Thymus (tissue), 11 donors: ENCODE measurements around the gene CCDC134. TPM values are rescaled to one million over a fixed set of nuclear protein-coding genes. Genes with fewer than 3 reads are reported as not detected.
"Not testable (repeated sequence)": the region's sequence is repeated elsewhere in the genome, so short reads cannot be mapped to it uniquely, and the experiment has no call there.

ENCODE experiments used
- DNase-seq, 9 donors: peaks; one replicate each; pipeline ENCODE4 v3.0.0-alpha.2; 2013; ENCODE audit warnings: low spot score in 9 of 9, low read depth in 6 of 9, missing footprints in 1 of 9
- H3K27ac ChIP-seq, 2 donors: one replicate each; pipeline ENCODE4 v1.5.1; 2013; ENCODE audit warnings: control low read depth in 1 of 2, low read depth in 1 of 2, low read length in 1 of 2, mild to moderate bottlenecking in 1 of 2, moderate library complexity in 1 of 2
- H3K27me3 ChIP-seq, 2 donors: one replicate each; pipeline ENCODE4 v1.5.1; 2013; ENCODE audit warnings: low read length in 1 of 2; ENCODE audit not compliant: control insufficient read depth in 2 of 2, insufficient read depth in 1 of 2
- H3K36me3 ChIP-seq, 2 donors: one replicate each; pipeline ENCODE4 v1.5.1; 2013; ENCODE audit warnings: low read length in 1 of 2, mild to moderate bottlenecking in 1 of 2, moderate library complexity in 1 of 2; ENCODE audit not compliant: control insufficient read depth in 2 of 2, insufficient read depth in 2 of 2
- H3K4me1 ChIP-seq, 2 donors: one replicate each; pipeline ENCODE4 v1.5.1; 2013; ENCODE audit warnings: low read length in 2 of 2; ENCODE audit not compliant: control insufficient read depth in 2 of 2, insufficient read depth in 2 of 2
- H3K4me3 ChIP-seq, 2 donors: one replicate each; pipeline ENCODE4 v1.5.1; 2013; ENCODE audit warnings: low read length in 2 of 2, control low read depth in 1 of 2, mild to moderate bottlenecking in 1 of 2
- H3K9me3 ChIP-seq, 2 donors: one replicate each; pipeline ENCODE4 v1.5.1; 2013; ENCODE audit warnings: low read length in 1 of 2, mild to moderate bottlenecking in 1 of 2; ENCODE audit not compliant: control insufficient read depth in 2 of 2, insufficient read depth in 1 of 2
- WGBS: extraction: QIAGEN DNeasy Blood & Tissue Kit; methylation state at CpG from one replicate; pipeline ENCODE4 v1.1.7; 2013; 5-methylcytosine and 5-hydroxymethylcytosine counted together
- polyA plus RNA-seq: library from polyadenylated mRNA; stranded (reverse); fragments of 200-250 nt; gene quantifications from one replicate; pipeline ENCODE4 v1.2.3, GENCODE V29; 2013
- total RNA-seq: library from RNA; stranded (reverse); fragments of 120-200 nt; gene quantifications from one replicate; pipeline ENCODE4 v1.2.4, GENCODE V29; 2013
- donor health status: healthy.

CCDC134 gene
- total and polyA plus RNA-seq, 2 donors, result 1.6 to 14.4 TPM

DNA sequence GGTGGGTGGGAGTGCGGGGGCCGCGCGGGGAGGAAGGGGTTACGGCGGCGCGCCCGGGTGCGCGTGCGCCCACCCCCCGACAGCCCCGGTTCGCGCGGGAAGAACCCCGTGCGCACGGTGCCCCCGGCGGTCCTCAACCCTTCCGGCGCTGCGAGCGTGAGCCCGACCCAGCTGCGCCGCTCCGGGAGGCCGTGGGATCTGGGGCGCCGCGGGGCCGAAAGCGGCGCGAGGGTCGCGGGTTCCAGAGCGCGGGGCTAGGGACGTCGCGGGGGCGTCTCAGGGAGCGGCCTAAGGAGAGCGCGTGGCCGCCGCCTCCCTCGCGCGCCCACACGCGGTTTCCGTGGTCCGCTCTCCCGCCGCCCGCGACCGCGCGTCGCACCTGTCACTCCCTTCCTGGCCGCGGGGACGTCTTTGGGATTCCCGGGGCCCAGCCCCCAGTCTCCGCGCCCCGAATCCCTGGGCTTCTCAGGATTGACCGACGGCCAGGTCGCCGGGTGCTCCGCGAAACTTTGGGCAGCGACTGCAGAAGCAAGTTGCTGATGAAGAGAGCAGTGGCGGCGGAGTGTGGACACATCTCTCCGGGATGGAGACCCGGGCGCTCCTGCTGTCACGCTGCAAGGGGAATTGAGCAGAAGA is 33.0 kb downstream of the CCDC134 start:
- H3K36me3 ChIP-seq, result peaks cover 7 to 21% of the 10 kb centered on the region in 2 donors
- H3K4me3 ChIP-seq, result peak overlapping the region; percentile 87 to 91
- H3K27me3 ChIP-seq, result no peaks in the 10 kb centered on the region
- peaks cover 14 to 23% of the 10 kb centered on the region in 2 donors for H3K4me1 ChIP-seq
- DNase-seq, result peak in 5 of 9 donors; percentile 19 to 66 (median 43)
- peaks cover 0 to 13% of the 10 kb centered on the region in 2 donors for H3K9me3 ChIP-seq
- WGBS, result under 1% methylated on average over 86 of the region's 86 CpGs
- H3K27ac ChIP-seq, result peak overlapping the region; percentile 89 to 91

DNA sequence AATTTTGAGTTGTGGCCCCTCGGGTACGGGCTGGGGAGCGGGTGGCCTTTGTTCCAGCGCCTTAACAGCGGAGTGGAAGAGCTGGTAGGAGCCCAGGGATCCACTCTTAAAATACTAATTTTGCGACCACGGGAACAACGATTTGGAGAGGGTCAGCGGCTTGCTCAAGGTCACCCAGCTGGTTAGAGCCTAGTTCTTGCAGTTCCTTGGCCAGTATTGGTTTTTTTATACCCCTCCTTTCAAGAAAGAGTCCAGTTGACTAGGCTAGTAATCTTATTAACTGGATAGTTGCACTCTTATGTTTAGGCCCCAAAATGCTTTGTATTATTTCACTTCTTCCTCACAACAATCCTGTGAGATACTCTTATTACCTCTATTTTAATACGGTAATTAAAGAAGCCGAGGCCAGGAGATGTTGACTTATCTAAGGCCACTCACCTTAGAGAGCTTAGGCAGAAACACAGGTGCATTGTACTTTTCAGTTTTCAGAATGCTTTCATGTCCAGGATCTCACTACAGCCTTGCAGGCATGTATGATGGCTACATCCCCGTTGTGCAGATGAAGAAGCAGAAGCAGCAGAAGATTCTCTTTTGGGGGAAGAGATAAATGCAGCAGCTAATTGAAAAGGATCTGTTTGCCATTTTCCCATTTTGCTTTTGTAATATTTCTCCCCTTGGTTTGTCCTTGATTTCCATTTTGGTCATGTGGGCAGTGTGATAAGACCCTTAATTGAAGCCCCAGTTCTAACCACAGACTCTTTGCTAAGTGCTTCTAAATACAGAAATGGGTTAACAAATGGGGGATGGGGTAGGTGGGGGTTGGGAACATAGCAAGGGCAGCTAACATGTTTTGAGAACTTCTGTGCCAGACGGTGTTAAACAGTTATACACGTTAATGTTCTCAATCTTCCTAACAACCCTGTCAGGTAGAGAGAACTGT is 33.8 kb downstream of the CCDC134 start:
- peak overlapping the region; percentile 53 to 89 for H3K27ac ChIP-seq
- WGBS, result 21% methylated on average over 14 of the region's 14 CpGs
- H3K4me1 ChIP-seq, result peaks cover 14 to 23% of the 10 kb centered on the region in 2 donors

DNA sequence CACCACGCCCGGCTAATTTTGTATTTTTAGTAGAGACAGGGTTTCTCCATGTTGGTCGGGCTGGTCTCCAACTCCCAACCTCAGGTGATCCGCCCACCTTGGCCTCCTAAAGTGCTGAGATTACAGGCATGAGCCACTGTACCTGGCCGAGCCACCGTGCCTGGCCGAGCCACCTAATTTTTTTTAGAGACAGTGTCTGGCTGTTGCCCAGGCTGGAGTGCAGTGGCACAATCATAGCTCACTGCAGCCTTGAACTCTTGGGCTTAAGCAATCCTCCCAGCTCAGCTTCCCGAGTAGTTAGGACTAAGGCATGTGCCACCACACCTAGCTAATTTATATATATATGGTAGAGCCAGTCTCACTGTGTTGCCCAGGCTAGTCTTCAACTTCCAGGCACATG is 35.0 kb downstream of the CCDC134 start:
- not testable (repeated sequence) for H3K27me3 ChIP-seq, DNase-seq, H3K27ac ChIP-seq, H3K4me3 ChIP-seq, H3K9me3 ChIP-seq
- Histone ChIP-seq H3K4me1 (peaks cover 14 to 23% of the 10 kb centered on the region in 2 donors), H3K36me3 (peaks cover 7 to 33% of the 10 kb centered on the region in 2 donors)
- 97% methylated on average over 8 of the region's 8 CpGs for WGBS

More for the DNA sequence above, 33.8 kb downstream of the CCDC134 start:
- Histone ChIP-seq H3K9me3 (peaks cover 0 to 13% of the 10 kb centered on the region in 2 donors), H3K36me3 (peaks cover 7 to 26% of the 10 kb centered on the region in 2 donors), H3K4me3 (peak overlapping the region; percentile 87 to 91), H3K27me3 (no peaks in the 10 kb centered on the region)
- peak in 3 of 9 donors; percentile 21 to 56 (median 28) for DNase-seq

DNA sequence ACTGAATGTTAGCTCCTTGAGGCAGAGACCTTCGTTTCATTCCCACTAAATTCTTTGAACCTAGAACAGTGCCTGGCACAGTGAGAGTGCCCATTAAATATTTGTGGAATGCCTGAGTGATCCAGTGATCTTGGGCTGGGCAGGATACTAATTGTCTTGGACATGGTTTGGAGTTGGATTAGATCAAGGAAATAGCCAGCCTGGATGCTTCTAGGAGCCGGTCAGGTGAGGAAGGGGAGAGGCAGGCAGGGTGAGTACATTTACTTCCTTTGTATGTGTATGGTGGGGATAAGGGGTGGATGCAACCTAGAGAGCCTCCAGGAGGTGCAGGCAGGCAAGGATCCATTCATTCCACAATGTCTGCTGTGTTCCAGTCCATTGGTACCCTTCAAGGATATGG is 36.1 kb downstream of the CCDC134 start:
- H3K36me3 ChIP-seq, result peaks cover 14 to 44% of the 10 kb centered on the region in 2 donors
- no peak overlapping the region for H3K4me3 ChIP-seq
- H3K4me1 ChIP-seq, result peaks cover 14 to 17% of the 10 kb centered on the region in 2 donors
- DNase-seq, result no peak
- H3K27ac ChIP-seq, result no peak overlapping the region
- H3K27me3 ChIP-seq, result no peaks in the 10 kb centered on the region
- WGBS, result 98% methylated on average over 2 of the region's 2 CpGs
- peaks cover 0 to 3% of the 10 kb centered on the region in 2 donors for H3K9me3 ChIP-seq

DNA sequence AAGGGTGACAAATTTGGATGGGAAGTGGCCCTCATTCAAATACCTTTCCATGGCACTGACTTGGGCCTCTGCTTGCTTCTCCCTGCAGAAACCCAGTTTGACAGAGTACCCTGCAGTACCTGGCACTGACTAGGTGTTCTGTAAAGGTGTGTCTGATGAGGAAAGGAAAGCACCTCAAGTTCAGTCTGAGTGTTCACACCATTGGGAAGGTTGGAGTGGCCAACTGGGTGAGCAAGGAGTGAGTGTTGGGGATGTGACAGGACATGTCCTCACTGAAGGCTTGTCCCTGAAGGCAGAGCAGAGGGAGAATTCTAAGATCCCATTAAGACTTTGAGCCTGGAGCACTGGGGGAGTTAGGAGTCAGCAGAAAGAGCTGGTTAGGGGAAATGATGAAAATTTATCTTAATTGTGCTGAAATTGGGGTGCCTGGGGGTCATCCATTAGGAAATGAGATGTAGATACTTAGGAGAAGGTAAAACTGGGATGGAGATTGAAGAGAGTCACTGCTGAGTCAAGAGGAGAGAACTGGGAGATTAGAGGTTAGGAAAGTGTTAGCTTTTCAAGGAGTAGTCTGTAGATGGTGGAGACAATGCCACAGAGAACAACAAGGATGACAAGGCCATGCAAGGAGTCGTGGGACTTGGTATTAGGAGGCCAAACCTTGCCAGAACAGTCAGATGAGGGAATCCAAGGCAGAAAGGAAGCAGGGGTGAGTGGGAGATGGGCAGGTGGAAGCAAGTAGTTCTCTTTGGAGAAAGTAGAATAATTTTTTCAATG is 38.6 kb downstream of the CCDC134 start:
- H3K4me3 ChIP-seq, result no peak overlapping the region
- WGBS, result 98% methylated on average over 1 of the region's 1 CpG
- no peaks in the 10 kb centered on the region for H3K9me3 ChIP-seq
- no peak overlapping the region for H3K27ac ChIP-seq
- DNase-seq, result no peak
- peaks cover 7 to 11% of the 10 kb centered on the region in 2 donors for H3K4me1 ChIP-seq
- no peaks in the 10 kb centered on the region for H3K27me3 ChIP-seq
- peaks cover 14 to 62% of the 10 kb centered on the region in 2 donors for H3K36me3 ChIP-seq

DNA sequence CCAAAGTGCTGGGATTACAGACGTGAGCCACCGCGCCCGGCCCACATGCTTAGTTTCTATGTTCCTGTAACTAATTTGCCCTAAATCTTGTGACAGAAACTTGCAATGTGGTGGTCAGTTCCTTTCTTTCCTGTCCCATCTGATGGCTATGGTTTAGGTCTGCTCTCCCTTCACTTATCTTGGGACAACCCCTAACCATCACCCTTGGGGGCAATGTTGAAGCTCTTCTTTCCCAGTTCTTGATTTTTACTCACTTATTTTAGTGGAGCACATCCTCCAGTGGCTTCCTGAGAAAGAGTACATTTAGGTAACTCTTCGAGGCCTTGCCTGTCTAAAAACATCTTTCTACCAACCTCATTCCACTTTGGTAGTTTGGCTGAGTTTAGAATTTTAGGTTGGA is 39.7 kb downstream of the CCDC134 start:
- 97% methylated on average over 5 of the region's 5 CpGs for WGBS
- H3K27me3 ChIP-seq, result no peaks in the 10 kb centered on the region
- no peaks in the 10 kb centered on the region for H3K9me3 ChIP-seq
- H3K36me3 ChIP-seq, result peaks cover 14 to 66% of the 10 kb centered on the region in 2 donors
- DNase-seq, result no peak
- H3K4me1 ChIP-seq, result peaks cover 0 to 9% of the 10 kb centered on the region in 2 donors
- H3K4me3 ChIP-seq, result no peak overlapping the region
- H3K27ac ChIP-seq, result no peak overlapping the region

DNA sequence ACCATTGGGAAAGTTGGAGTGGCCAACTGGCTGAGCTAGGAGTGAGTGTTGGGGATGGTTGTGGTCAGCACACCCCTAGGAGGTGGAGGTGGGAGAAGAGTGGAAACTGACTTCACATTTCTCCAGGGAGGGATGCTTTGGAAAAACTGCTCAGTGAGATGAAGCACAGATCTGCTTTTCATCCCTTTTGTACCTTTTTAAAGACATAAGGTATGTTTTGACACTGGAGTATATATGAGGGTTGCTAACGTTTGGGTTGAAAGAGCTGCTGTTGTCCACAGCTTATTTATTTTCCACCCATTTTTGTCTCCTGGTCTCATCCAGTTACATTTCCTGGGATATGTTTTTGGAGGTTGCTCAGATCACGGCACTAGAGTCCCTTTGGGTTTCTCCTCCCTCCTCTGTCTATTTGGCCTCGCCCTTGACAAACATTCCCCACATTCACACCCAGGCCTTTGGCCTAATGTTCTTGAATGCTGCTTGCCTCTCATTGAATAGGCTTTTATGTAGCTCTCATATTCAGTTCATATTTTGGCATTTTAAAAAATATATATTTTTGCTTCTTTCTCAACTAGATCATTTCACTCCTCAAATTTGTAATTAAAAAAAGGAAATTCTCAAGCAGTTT is 40.7 kb downstream of the CCDC134 start:
- H3K4me3 ChIP-seq, result no peak overlapping the region
- H3K36me3 ChIP-seq, result peaks cover 13 to 60% of the 10 kb centered on the region in 2 donors
- peak overlapping the region; percentile 7 to 18 for H3K27ac ChIP-seq
- DNase-seq, result no peak
- H3K4me1 ChIP-seq, result peaks cover 3 to 14% of the 10 kb centered on the region in 2 donors
- no peaks in the 10 kb centered on the region for H3K9me3 ChIP-seq
- 97% methylated on average over 3 of the region's 3 CpGs for WGBS
- H3K27me3 ChIP-seq, result no peaks in the 10 kb centered on the region
